Activated CD4-positive, alpha-beta T cell treated with anti-CD3 and anti-CD28 coated beads, Interleukin-2, Interleukin-4, amounts not matched to agents 100 ng/mL and 50 ng/mL, durations not matched to agents 16 hours and 8 hours (primary cell): ENCODE data around the gene OSBPL2.

Experiments
- DNase-seq: peaks from one replicate; pipeline ENCODE4 v3.0.0-alpha.2; 2020; ENCODE audit warnings: low spot score

OSBPL2 gene

DNA sequence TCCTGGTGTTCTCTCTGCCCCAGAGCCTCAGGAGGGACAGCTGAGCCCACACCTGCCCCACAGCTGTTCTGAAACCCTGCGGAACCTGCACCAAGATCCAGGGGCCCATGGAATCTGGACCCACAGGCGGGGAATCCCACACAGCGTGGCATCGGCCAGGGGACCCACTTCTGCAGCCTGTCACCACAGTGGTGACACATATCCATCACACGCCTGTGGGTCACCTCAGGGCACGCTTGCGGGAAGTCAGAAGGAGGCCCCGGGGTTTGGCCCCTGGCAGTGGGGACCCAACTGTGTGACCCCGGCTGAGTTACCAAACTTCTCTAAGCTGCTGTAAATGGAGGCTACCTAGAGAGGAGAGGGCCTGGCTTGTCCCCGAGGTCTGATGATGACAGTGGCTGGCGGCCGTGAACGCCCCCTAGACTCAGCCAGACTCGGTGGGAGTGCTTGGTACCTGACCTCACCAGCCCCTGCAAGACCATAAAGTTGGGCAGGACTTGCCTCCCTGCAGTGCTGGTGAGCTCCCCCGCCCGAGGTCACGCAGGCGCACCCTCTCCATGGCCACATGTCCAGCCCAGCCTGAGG, 16.0 kb upstream of the OSBPL2 start:
- no peak for DNase-seq

DNA sequence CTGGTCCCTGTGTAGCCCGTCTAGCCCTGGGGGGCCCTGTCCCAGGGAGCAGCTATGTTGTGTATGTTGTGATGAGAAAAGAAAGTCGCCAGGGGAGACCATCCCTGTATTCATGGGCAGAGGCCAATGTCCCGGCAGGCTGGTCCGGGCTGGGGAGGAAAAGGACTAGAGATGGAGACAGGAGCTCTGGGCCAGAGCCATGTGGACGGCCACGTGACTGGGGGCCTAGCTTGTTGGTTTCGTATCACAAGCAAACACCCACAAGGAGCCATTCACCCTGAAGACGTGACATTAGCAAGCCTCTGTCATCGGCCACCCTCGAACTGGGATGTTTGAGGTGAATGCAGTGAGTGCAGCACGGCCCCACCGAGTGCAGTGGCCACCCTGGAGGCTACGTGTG, 15.3 kb upstream of the OSBPL2 start:
- no peak for DNase-seq

DNA sequence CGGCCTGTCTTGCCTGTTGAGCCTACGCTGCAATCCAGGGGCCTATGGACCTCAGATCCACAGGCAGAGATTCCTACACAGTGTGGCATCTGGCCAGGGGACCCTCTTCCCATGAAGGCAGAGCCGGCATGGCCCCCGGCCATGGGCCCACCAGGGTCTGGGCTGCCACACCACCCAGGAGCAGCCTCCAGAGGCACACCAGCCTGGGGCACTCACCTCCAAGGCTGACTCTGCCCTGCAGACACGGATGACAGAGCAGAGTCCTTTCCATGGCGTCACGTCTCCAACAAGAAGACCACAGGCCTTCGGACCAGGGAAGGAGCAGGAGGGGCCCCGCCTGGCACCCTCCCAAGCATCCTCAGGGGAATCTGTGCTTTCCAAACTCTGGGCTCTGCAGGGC, 14.8 kb upstream of the OSBPL2 start:
- no peak for DNase-seq

DNA sequence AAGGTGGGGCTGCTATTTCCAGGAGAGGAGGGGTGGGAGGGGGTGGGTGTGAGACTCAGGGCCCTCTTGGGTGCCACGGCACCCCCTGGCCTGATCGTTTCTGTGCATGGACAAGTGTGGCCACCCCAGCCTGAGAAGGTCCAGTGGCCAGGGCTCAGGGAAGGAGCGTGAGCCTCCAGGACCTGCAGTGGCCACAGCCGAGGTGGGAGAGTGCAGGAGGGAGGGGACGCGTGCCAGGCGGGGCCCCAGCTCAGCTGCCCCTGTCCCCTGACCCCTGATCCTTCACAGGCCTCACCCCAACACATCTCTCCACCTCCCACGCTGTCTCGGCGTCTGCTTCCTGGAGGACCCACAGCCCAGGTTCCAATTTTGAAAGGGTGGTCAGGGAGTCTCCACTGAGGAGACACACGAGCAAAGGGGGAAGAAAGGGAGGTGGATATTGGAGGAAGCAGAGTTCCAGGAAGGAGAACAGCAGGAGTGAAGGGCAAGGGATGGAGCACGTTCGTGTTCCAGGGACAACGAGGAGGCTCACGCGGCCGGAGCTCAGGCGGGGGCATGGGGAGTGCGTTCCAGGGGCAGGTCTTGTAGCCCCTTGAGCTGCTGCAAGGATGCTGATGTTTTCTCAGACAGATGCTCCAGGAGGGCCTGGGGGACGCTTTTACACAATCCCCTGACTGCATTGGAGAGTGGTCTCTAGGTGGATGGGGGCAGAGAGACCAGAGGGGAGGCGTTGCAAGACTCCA, 14.0 kb upstream of the OSBPL2 start:
- no peak for DNase-seq

DNA sequence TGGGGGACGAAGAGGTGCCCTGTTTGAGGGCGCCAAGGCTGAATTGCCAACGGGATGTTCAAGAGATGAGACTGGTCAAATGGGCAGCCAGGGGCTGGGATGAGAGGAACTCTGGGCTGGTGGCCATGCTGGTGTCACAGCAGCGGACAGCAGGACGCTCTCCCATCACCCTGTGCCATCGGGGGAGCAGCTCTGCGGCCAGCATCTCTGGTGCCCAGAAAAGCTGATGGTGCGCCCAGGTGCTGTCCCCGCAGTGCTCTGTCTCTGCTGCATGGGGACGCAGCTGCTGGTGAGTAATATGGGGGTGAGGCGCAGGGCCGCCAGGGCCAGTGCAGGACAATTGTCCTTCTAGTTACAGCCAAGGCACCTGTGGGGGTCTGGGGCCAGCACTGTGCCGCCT, 13.3 kb upstream of the OSBPL2 start:
- no peak for DNase-seq

DNA sequence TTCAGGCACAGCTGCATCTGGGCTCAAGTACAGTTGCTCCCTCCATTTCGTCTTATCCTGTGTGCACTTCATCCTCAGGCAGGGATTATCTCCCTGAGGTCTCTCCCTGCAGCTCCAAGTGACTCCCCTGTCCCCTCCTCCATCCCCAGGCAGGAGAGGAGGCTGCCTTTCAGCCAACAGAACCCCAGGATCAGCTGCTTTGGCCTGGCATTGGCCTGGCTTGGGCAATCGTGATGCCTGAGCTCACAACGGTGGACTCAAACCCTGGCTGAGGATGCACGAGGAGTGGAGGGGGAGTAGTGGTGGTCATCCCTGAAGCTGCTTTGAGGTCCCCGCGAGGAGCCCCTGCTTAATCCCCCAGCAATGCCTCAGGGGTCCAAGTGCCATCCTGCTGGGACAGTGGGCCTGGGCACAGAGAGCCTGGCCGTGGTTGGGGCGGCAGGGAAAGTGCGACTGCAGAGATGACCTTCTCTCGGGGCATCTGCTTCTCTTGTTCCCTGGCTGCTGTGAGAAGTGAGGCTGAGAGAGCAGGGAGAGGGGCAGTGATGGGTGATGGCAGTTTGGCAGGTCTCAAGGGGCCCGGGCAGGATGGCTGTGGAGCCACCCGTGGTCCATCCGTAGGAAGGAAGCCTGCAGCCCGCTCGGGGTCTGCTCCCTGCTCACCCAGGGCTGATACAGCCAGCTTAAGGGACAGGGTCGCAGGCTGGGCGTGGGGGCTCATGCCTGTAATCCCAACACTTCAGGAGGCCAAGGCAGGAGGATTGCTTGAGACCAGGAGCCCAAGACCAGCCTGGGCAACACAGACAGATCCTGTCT, 12.3 kb upstream of the OSBPL2 start:
- DNase-seq = no peak

DNA sequence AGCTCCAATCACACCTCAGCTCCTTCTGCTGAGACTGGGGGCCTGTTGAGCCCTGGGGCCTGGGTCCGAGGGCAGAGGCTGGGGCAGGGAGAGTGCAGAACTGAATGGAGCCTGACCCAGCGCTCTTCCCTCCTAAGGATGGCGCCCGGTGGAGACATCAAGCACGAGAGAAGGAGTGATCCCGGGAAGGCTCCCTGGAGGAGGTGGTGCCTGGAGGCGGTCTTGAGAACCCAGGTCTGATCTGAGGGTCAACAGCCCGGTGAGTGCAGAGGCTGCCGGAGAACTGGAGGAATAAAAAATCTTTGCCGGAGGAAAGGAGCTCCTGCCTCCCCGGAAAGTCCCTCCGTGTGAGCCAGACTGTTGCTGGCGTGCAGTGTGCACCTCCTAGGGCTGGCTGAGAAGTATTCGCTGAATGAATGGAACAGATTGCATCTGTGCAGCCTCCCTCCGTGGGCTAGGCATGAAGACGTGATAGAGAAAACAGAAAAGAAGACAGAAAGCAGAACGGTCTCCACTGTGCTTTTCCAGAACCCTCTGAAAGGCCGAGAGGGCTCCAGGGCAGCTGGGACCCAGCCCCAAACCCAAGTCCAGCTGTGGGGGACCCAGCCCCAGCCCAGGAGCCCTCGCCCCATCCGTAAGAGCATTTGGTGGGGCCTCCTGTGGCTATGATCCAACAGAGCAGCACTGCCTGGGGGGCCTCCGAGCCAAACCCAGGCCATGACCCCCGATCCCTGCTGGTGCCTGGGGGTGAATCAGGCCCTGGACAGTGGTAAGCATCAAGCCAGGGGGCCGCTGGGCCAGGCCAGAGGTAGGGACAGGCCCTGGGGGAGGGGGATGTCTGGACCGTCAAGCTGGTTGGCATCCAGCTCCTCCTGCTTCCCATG, 11.4 kb upstream of the OSBPL2 start:
- no peak for DNase-seq

DNA sequence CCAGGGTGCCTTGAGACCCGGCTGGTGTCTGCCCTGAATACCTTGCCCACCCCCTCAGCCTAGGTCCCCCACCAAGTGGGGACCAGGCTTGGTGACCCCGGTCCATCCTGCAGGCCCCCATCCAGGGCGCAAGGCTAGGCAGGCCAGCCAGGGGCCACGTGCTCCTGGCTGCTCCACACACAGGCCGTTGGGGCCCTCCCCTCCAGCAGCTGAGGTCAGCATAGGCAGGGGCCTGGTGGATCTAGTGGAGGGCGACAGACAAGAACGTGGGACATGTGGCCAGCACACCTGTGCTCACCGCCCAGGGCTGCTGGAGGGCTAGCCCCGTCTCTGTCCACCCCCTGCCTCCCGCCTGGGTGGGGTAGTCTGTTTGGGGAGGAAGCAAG, 10.7 kb upstream of the OSBPL2 start:
- no peak for DNase-seq

DNA sequence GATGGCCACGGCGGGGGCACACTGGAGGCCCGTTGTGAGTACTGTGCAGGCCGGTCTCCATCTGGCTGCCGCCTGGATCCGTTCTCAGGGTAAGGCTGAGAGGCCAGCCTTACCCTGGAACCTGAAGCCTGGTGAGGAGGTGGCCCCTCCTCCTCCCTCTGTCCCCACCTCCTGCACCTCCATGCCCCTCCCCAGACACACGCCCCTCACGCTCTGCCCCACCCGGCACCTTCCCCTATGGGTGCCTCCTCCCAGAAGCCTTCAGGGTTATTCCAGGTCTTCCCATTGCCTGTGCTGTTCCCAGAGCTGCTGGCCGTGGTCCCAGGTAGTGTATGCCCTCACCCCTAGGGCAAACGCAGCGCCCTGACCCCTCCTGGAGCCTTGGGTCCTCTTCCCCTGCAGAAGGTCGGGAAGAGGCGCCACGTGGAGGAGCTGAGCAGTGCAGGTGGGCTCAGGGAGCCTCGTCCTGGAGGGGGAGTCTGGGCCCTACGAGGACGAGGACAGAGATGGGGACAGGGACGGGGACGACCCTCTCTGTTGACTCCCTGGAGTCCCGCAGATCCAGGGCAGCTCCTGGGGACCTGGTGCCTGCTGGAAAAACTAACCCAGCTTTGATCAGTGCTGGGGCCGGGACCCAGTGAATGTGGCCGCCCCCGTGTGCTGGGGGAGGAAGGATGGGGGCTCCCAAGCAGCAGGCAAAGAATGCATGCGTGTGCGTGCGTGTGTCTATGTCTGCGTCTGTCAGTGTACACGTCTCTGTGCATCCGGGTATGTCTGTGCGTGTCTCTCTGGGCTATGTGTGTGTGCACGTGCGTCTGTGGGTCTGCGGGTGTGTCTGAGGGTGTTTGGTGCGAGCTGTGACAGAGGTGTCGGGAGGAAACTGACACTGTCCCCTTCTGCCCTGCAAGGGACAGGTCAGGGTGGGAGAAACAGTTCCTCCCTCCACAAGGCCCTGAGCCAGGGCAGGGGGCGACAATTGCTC, 10.1 kb upstream of the OSBPL2 start:
- DNase-seq = no peak

DNA sequence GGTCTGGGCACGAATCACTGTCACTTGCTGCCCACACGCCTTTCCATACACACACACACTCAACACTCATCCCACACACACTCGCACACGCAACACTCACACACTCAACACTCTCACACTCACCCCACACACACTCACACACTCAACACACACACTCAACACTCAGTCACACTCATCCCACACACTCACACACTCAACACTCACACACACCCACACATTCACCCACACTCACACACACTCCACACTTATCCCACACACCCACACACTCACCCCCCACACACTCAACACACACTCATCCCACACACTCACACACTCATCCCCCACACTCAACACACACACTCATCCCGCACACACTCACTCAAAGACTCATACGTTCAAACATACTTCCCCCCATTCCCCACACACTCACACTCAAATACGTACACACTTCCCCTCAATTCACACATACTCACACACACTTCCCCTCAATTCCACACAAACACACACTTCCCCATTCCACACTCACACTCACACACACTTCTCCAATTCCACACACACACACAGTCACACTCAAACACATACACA, 9.3 kb upstream of the OSBPL2 start:
- no peak for DNase-seq

DNA sequence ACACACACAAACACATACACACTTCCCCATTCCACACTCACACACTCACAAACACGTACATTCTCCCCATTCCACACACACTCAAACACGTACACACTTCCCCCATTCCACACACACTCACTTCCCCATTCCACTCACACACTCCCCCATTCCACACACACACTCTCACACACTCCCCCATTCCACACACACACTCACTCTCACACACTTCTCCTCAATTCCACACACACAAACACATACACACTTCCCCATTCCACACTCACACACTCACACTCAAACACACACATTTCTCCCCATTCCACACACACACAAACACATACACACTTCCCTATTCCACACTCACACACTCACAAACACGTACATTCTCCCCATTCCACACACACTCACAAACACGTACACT, 8.7 kb upstream of the OSBPL2 start:
- no peak for DNase-seq

DNA sequence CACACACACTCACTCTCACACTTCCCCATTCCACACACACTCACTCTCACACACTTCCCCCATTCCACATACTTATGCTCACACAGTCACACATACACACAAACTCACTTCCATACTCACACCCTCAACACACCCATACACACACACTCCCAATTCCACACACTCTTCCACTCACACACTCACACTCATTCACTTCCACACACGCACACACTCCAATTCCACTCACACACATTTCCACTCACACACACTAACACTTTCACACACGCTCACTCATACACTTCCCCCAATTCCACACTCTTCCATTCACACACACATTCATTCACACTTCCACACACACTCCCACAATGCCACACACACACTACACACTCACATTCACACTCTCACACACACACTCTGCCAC, 8.0 kb upstream of the OSBPL2 start:
- DNase-seq = no peak

DNA sequence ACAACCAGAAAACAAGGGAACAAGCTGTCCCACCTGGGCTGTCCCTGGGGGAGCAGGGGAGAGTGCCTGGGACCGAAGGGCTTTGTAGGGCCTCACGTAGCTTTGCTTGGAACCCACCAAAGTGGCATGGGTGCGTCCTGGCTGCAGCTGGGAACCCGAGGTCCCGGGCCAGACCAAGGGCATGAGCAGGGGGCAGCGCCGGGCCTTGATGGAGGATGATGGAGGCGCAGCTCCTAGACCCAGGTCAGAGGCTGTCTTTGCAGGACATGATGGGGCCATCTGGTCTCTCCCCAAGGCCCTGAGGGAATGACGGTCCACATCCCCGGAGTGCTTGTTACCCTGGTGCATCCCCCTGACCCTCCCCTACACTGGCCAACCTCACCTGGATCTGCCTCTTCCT, 7.6 kb upstream of the OSBPL2 start:
- DNase-seq = no peak

DNA sequence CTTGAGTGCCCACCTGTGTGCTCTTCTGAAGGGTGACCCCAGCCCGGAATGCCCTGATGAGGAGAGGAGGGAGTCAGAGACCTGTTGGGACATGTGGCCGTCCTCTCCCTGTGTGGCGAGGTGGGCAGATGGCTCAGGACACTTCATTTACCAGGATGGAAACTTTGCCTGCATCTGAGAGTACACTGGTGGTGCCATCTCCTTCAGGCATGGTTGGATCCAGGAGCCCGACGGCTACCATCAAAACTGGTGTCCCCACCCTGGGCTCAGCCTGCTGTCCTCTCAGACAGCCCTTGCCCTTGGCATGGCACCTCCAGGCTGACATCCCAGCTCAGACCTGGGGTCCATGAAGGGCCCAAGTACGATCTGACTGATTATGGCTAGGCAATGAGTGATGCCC, 7.0 kb upstream of the OSBPL2 start:
- no peak for DNase-seq

DNA sequence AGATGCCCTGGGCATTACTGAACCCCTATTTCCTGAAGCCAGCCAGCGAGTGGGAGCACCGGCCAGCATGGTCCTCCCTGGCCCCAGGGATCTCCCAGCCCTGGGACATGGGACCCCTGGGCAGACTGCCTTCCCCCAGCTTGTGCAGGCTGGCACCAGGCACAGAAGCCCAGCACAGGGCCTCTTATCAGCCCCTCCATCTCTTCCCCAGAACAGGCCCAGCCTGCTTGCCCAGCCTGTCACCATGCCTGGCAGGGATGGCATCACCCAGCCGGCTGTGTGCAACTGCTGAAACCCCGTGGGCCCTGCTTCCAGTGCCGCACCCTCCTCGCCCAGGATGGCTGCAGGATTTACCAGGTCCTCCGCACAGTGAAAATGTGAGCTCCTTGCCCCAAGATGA, 6.1 kb upstream of the OSBPL2 start:
- no peak for DNase-seq

DNA sequence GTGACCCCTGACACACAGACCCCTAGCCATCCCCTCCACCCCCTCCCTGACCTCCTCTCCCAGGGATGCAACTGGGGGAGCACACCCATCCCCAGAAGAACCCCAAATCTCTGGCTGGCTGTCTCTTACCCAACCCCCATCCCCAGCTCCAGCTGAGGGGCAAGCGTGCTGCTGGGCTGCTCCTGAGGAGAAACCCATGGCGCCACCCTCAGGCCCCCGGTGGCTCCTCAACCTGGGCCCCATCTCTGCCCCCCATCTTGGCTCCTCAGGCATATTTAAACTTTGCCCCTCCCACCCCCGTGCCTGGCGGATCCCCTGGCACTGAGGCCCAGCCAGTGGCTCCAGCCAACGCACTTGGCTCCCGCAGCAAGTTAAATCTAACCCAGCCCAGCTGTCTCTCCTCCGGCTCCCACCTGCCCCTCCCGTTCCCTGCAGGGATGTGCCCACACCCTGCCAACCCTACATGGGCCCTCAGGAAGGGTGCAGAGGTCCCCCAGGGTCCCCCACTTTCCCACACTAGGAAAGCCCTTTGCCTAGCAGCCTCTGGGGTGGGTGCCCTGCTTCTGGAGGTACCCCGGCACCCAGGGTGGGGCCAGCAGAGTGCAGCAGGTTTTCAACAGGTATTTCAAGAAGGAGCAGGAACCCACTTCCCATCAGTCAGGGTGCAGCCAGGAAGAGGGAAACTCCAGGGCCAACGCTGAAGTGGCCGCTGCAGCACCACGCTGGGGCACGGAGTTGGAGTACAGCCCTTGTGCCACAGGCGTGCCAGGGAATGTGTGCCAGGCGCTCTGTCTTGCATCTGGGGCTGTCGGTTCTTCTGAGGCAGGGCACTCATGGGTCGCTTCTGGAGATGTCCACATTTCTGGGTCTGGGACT, 5.3 kb upstream of the OSBPL2 start:
- DNase-seq = no peak

DNA sequence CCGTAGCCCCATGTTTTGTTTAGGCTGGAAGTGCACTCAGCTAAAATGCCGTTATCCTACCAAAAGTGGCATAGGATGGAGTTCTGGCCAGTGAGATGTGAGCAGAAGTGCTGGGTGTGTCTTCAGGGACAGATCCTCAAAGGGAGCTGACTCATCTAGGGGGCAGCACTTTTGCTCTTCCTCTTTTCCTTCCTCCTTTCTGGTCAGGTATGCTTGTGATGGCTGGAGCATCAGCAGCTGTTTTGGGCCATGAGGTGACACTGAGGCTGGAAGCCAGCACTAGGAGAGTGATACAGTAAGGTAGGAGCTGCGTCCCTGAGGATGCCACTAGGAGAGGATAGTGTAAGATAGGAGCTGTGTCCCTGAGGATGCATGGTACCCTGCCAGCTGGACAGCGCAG, 4.6 kb upstream of the OSBPL2 start:
- no peak for DNase-seq

DNA sequence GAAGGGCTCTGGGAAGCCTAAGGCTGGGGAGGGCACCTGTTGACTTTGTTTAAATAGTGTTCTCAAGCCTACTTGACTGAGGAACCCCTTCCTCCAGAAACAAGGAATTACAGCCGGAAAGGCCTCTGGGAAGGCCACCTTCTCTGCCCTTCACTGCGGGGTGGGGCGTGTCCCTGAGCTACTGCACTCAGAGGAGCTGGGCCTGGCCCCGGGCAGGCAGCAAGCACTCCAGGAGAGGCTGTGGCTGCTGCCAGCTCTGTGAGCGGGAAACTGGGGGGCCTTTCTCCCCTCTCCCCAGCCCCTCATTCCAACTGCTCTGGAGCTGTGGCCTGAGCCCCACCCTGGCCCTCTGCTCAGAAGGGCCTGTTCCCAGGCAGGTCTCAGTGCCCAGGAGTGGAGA, 4.0 kb upstream of the OSBPL2 start:
- DNase-seq = no peak

DNA sequence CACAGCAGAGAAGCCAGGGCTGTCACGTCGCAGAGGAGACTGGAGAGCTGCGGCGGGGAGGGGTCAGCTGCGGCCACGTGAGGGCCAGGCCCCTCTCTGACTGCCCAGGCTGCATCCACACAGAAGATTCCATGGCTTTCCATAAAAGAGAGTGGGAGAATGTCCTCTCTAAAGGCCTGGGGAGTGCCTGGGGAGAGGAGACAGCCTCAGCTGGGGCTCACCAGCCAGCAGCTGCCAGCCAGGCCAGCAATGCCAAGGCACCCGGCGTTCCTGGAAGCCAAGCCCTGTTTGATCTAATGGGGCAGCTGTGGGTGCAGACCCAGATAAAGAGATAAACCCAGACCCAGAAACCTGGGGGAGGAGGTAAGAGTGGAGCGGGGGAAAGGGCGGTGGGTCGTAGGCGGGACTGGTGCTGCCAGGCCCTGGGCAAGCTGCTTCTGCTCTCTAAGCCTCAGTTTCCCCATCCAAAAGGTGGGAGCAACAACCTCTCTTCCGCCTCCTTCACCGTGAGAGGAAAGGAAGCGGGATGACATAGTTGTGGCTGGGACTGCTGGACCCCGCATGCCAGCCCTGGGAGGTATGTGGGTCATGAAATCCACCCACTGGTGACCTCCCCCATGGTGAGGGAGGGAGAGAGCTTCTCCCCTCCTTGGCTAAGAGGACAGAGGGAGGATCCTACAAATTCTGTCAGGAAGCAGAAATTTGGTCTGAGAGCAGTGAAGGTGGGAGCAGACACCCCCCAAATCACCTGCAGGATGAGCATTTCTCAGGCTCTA, 3.1 kb upstream of the OSBPL2 start:
- DNase-seq = no peak
